CD14-positive monocyte (primary cell): ENCODE data around the gene RPS6KL1. TPM values are rescaled to one million over a fixed set of nuclear protein-coding genes. Genes with fewer than 3 reads are reported as not detected.

Source experiments
- DNase-seq, 3 donors: peaks; one replicate each; pipeline ENCODE4 v3.0.0-alpha.2; 2011 to 2022
- H2AFZ ChIP-seq: 2 replicates; pipeline ENCODE4 v1.6.0; 2012; ENCODE audit warnings: mild to moderate bottlenecking, low read depth, low read length, inconsistent platforms; ENCODE audit not compliant: insufficient read depth, poor library complexity, severe bottlenecking
- H3K27ac ChIP-seq, 2 donors: 1 replicate in 1 of 2; 2 replicates in 1 of 2; pipeline ENCODE4 v1.5.1; 2012 to 2013; ENCODE audit warnings: low read length in 2 of 2, control low read depth in 1 of 2, inconsistent platforms in 1 of 2, low read depth in 1 of 2, mild to moderate bottlenecking in 1 of 2
- H3K27me3 ChIP-seq, 2 donors: one replicate each; pipeline versions ENCODE4 v1.6.0 to v1.6.1; 2011 to 2013; ENCODE audit warnings: low read length in 2 of 2; ENCODE audit not compliant: control insufficient read depth in 2 of 2, insufficient read depth in 2 of 2
- H3K36me3 ChIP-seq, 2 donors: replicated peaks in 1 of 2; 1 replicate in 1 of 2; 2 replicates in 1 of 2; pipeline versions ENCODE4 v1.5.1 to v1.6.1; 2012 to 2013; ENCODE audit warnings: low read length in 2 of 2, control low read depth in 1 of 2, inconsistent platforms in 1 of 2, mild to moderate bottlenecking in 1 of 2; ENCODE audit not compliant: insufficient read depth in 2 of 2, control insufficient read depth in 1 of 2
- H3K4me1 ChIP-seq, 2 donors: 1 replicate in 1 of 2; 2 replicates in 1 of 2; pipeline versions ENCODE4 v1.5.1 to v1.6.1; 2012 to 2013; ENCODE audit warnings: low read length in 2 of 2, control low read depth in 1 of 2, inconsistent platforms in 1 of 2, mild to moderate bottlenecking in 1 of 2, moderate library complexity in 1 of 2; ENCODE audit not compliant: insufficient read depth in 2 of 2, control insufficient read depth in 1 of 2
- H3K4me2 ChIP-seq: replicated peaks from 2 replicates; pipeline ENCODE3; 2012; ENCODE audit warnings: low read length, moderate library complexity, mild to moderate bottlenecking; ENCODE audit not compliant: poor library complexity, severe bottlenecking; ENCODE audit errors: extremely low read depth
- H3K4me3 ChIP-seq, 3 experiments: fragments of 200-600 bp in 1 of 3; sonication (generic) in 1 of 3; replicated peaks in 1 of 3; 1 replicate in 2 of 3; 2 replicates in 1 of 3; pipeline ENCODE4 v1.5.1; 2011 to 2013; ENCODE audit warnings: low read length in 3 of 3, mild to moderate bottlenecking in 3 of 3, control low read depth in 2 of 3, low read depth in 2 of 3, inconsistent platforms in 1 of 3, moderate library complexity in 1 of 3
- H3K79me2 ChIP-seq: 2 replicates; pipeline ENCODE4 v1.6.0; 2012; ENCODE audit warnings: mild to moderate bottlenecking, control low read depth, inconsistent platforms, low read length, moderate library complexity; ENCODE audit not compliant: insufficient read depth
- H3K9ac ChIP-seq: 2 replicates; pipeline ENCODE4 v1.6.0; 2017; ENCODE audit warnings: low read length, mild to moderate bottlenecking; ENCODE audit not compliant: insufficient read depth, poor library complexity, severe bottlenecking
- H3K9me3 ChIP-seq, 2 donors: replicated peaks in 1 of 2; 1 replicate in 1 of 2; 2 replicates in 1 of 2; pipeline versions ENCODE4 v1.5.1 to v1.6.1; 2012 to 2013; ENCODE audit warnings: low read length in 2 of 2, control low read depth in 1 of 2; ENCODE audit not compliant: control insufficient read depth in 1 of 2, insufficient read depth in 1 of 2
- H4K20me1 ChIP-seq: 2 replicates; pipeline ENCODE4 v1.6.0; 2012; ENCODE audit warnings: mild to moderate bottlenecking, low read length, control low read depth, moderate library complexity; ENCODE audit not compliant: insufficient read depth
- H3K27ac Mint-ChIP-seq, 7 donors: one replicate each; pipeline ENCODE4 v1.8.0; 2020; ENCODE audit warnings: mild to moderate bottlenecking in 7 of 7, mixed read lengths in 7 of 7, moderate library complexity in 6 of 7, inconsistent platforms in 2 of 7
- H3K27me3 Mint-ChIP-seq, 3 donors: one replicate each; pipeline ENCODE4 v1.8.0; 2021 to 2022; ENCODE audit warnings: low read depth in 3 of 3, mild to moderate bottlenecking in 3 of 3, mixed read lengths in 3 of 3, moderate library complexity in 3 of 3, inconsistent platforms in 1 of 3
- H3K36me3 Mint-ChIP-seq, 2 donors: one replicate each; pipeline ENCODE4 v1.8.0; 2020; ENCODE audit warnings: mixed read lengths in 2 of 2, inconsistent platforms in 1 of 2, mild to moderate bottlenecking in 1 of 2
- H3K4me1 Mint-ChIP-seq: one replicate; pipeline ENCODE4 v1.8.0; 2020; ENCODE audit warnings: mild to moderate bottlenecking, mixed read lengths
- H3K4me3 Mint-ChIP-seq, 2 donors: one replicate each; pipeline ENCODE4 v1.8.0; 2020; ENCODE audit warnings: mild to moderate bottlenecking in 2 of 2, mixed read lengths in 2 of 2, moderate library complexity in 1 of 2
- H3K9me3 Mint-ChIP-seq, 7 donors: one replicate each; pipeline ENCODE4 v1.8.0; 2020 to 2022; ENCODE audit warnings: mixed read lengths in 7 of 7, mild to moderate bottlenecking in 6 of 7, moderate library complexity in 6 of 7, inconsistent platforms in 2 of 7
- WGBS: methylation state at CpG from one replicate; pipeline ENCODE4 v1.1.5; 2013; ENCODE audit warnings: missing lambda C conversion rate; ENCODE audit not compliant: insufficient coverage; 5-methylcytosine and 5-hydroxymethylcytosine counted together
- intact Hi-C, 2 donors: fragments of 100-400 bp; cut with micrococcal nuclease; formaldehyde crosslinking; loops; one replicate each; pipeline versions ENCODE4 v1.15.0 to v1.15.1; 2023
- polyA plus RNA-seq, 3 donors: library from polyadenylated mRNA; depleted of rRNA in 1 of 3; unstranded in 2 of 3; stranded (reverse) in 1 of 3; fragments of 300-500 nt in 2 of 3; fragments of >200 nt in 1 of 3; fragmentation: Illumina TruSeq in 2 of 3; gene quantifications; 1 replicate in 2 of 3; 2 replicates in 1 of 3; pipeline ENCODE4 v1.2.3, GENCODE V29; 2012 to 2021
- TF ChIP-seq, protein P1 (sequence below): fragments of 200-600 bp; IDR thresholded peaks from one replicate; pipeline ENCODE4 v1.8.0; 2022; ENCODE audit warnings: antibody characterized with exemption, mild to moderate bottlenecking

RPS6KL1 gene
- polyA plus RNA-seq, 3 donors, result 0.13 TPM; not detected in 2

DNA sequence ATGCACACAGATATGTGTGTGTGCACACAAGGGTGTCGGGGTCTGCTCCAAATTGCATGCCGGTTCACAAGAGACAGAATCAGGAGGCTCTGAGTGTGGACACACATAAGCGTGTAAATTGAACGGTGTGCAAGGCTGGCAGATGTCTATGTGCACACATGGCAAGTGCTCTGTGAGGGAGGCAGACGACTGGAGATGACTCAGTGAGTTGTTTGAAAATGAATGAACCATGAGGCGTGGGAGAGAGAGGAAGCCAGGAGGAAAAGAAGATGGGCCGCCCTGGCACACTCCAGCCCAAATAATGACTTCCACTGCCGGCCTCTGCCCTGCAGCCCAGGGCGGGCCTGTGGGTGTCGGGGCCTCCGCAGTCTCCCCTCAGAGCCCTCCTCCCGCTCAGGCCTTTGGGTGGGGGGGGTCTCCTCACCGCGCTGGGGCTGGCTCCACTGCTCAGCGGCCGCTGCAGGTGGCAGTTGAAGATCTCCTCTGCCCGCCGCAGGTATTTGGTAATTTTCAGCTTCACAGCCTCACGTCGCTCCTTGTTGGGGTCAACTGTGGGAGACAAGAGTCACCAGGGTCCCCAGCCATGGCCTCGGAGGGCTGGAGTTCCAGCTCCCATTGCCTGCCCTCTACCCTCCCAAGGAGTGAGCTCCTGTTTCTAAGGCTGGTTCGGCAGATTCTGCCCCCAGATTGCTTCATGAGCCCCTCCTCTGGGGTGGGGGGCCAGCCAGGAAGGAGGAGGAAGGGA lies 3.5 kb downstream of the RPS6KL1 start:
- no peak overlapping the region for H2AFZ ChIP-seq
- no peak for DNase-seq
- no peaks in the 10 kb centered on the region for H3K79me2 ChIP-seq
- H3K4me2 ChIP-seq, result no peak overlapping the region
- Mint-ChIP-seq H3K4me3 (no peak overlapping the region), H3K9me3 (no peaks in the 10 kb centered on the region), H3K4me1 (peaks cover 4% of the 10 kb centered on the region), H3K27ac (no peak overlapping the region), H3K36me3 (no peaks in the 10 kb centered on the region), H3K27me3 (peaks cover 14 to 19% (median 17%) of the 10 kb centered on the region in 3 donors)
- H4K20me1 ChIP-seq, result no peaks in the 10 kb centered on the region
- WGBS, result 89% methylated on average over 8 of the region's 22 CpGs
- H3K27me3 ChIP-seq, result peaks cover 3 to 15% of the 10 kb centered on the region in 2 donors
- TF ChIP-seq, protein P1, sequence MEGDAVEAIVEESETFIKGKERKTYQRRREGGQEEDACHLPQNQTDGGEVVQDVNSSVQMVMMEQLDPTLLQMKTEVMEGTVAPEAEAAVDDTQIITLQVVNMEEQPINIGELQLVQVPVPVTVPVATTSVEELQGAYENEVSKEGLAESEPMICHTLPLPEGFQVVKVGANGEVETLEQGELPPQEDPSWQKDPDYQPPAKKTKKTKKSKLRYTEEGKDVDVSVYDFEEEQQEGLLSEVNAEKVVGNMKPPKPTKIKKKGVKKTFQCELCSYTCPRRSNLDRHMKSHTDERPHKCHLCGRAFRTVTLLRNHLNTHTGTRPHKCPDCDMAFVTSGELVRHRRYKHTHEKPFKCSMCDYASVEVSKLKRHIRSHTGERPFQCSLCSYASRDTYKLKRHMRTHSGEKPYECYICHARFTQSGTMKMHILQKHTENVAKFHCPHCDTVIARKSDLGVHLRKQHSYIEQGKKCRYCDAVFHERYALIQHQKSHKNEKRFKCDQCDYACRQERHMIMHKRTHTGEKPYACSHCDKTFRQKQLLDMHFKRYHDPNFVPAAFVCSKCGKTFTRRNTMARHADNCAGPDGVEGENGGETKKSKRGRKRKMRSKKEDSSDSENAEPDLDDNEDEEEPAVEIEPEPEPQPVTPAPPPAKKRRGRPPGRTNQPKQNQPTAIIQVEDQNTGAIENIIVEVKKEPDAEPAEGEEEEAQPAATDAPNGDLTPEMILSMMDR, result no peak
- no peaks in the 10 kb centered on the region for H3K9me3 ChIP-seq
- no peak overlapping the region for H3K4me3 ChIP-seq
- intact Hi-C loops, result no loop called here
- no peak overlapping the region for H3K27ac ChIP-seq
- H3K4me1 ChIP-seq, result peaks cover 3 to 6% of the 10 kb centered on the region in 2 donors
- no peaks in the 10 kb centered on the region for H3K36me3 ChIP-seq
- H3K9ac ChIP-seq, result no peak overlapping the region

DNA sequence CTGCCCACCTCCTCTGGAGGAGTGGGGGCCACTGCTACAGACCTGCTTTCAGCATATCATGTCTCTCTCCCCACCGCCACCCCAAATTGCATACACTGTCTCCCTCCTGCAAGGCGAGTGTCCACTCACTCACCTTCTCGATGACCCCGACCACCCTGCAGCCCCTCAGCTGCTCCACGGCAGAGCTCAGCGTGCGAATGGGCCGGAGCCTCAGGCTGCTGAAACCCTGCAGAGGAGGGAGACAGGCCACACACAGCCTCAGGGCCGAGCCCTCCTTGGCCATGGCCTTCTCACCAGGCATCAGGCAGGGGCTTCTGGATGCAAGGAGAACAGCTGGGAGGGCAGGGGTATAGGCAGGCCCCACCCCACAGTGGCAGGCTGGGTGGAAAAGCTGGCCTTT lies 4.7 kb downstream of the RPS6KL1 start:
- Histone ChIP-seq H3K4me2 (no peak overlapping the region), H3K36me3 (no peaks in the 10 kb centered on the region), H3K4me1 (peaks cover 3 to 6% of the 10 kb centered on the region in 2 donors), H3K4me3 (no peak overlapping the region), H2AFZ (no peak overlapping the region), H3K9ac (no peak overlapping the region), H3K9me3 (no peaks in the 10 kb centered on the region), H4K20me1 (no peaks in the 10 kb centered on the region), H3K79me2 (no peaks in the 10 kb centered on the region), H3K27me3 (peaks cover 0 to 7% of the 10 kb centered on the region in 2 donors), H3K27ac (no peak overlapping the region)
- intact Hi-C loops, result no loop called here
- Mint-ChIP-seq H3K27me3 (peaks cover 4 to 11% (median 8%) of the 10 kb centered on the region in 3 donors), H3K4me1 (peaks cover 5% of the 10 kb centered on the region), H3K36me3 (no peaks in the 10 kb centered on the region), H3K9me3 (no peaks in the 10 kb centered on the region), H3K4me3 (no peak overlapping the region), H3K27ac (peak overlapping the region in 1 of 7 donors; percentile 10)
- TF ChIP-seq, protein P1, result no peak
- 96% methylated on average over 4 of the region's 9 CpGs for WGBS
- no peak for DNase-seq
